GM13977 (cell line): Measurements from ENCODE around the gene TGM6.

Source experiments
- DNase-seq: peaks from one replicate; pipeline ENCODE4 v3.0.0; 2012; ENCODE audit warnings: low spot score
- in situ Hi-C: fragments of 300-500 bp; cut with MboI; formaldehyde crosslinking; loops from one replicate; pipeline ENCODE4 v1.12.0; 2022; ENCODE audit warnings: low sequenced_read_pairs, low pct_unique_long_range_greater_than_20kb, mixed read lengths, inconsistent platforms; ENCODE audit not compliant: unreplicated experiment
- TF ChIP-seq, protein P1 (sequence below): IDR thresholded peaks from 2 replicates; pipeline ENCODE4 v1.5.1; 2012; ENCODE audit warnings: mild to moderate bottlenecking, control low read depth; ENCODE audit not compliant: insufficient read depth; ENCODE audit errors: extremely low read depth, missing control alignments

The TGM6 gene

DNA sequence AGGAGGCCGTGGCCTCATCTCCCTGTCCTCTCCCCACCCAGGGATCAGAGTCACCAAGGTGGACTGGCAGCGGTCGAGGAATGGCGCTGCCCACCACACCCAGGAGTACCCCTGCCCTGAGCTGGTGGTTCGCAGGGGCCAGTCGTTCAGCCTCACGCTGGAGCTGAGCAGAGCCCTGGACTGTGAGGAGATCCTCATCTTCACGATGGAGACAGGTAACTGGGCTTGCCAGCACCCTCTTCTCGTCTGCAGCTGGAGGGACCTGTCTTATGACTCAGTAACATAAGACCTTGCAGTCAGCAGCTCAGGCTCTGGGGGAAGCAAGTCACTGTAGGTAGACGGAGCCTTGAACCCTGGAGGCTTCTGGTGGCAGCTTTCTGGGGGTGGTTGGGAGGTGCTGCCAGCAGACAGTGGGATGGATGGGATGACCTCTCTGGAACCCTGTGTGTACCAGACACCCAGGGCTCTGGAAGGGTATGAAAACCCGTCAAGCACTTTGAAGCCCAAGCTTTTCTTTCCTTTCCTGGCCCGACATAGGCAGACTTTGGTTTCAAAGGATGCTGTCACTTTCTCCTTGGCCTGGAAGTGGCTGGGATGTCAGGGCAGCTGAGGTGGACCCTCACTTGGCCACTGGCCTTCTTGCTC is 13.8 kb downstream of the TGM6 start:
- TF ChIP-seq, protein P1, sequence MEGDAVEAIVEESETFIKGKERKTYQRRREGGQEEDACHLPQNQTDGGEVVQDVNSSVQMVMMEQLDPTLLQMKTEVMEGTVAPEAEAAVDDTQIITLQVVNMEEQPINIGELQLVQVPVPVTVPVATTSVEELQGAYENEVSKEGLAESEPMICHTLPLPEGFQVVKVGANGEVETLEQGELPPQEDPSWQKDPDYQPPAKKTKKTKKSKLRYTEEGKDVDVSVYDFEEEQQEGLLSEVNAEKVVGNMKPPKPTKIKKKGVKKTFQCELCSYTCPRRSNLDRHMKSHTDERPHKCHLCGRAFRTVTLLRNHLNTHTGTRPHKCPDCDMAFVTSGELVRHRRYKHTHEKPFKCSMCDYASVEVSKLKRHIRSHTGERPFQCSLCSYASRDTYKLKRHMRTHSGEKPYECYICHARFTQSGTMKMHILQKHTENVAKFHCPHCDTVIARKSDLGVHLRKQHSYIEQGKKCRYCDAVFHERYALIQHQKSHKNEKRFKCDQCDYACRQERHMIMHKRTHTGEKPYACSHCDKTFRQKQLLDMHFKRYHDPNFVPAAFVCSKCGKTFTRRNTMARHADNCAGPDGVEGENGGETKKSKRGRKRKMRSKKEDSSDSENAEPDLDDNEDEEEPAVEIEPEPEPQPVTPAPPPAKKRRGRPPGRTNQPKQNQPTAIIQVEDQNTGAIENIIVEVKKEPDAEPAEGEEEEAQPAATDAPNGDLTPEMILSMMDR, result no peak
- in situ Hi-C loops, result no loop called here
- no peak for DNase-seq

DNA sequence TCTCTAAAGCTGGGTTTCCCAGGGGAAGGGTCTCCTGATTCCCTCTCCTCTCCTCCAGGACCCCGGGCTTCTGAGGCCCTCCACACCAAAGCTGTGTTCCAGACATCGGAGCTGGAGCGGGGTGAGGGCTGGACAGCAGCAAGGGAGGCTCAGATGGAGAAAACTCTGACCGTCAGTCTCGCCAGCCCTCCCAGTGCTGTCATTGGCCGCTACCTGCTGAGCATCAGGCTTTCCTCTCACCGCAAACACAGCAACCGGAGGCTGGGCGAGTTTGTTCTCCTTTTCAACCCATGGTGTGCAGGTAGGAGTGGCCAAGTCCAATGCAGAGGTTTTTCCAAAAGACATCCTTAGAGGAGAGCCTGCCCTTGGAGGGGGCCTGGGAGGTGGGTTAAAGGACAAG is 14.4 kb downstream of the TGM6 start:
- no peak for DNase-seq
- in situ Hi-C loops, result no loop called here
- TF ChIP-seq, protein P1, result no peak

DNA sequence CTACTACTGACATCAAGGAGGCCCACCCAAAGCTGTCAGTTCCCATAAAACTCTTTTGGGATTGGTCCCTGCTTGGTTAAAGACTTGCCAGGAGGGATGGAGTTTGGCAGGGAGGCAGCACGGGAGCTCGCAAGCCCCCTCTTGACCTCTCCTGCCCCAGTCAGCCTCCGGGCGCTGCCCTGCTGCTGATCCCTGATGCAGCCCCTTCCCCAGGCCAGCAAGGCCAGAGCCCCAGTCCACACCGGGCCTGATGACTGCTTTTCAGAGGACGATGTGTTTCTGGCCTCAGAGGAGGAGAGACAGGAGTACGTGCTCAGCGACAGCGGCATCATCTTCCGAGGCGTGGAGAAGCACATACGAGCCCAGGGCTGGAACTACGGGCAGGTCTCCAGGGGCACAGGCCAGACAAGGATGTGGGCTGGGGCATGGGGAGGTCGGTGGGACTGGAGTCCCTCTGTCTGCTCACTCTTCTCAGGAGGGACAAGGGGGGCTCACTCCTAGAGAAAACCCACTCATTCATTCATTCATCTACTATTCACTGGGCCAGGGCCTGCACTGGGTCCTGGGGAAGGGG is 15.6 kb downstream of the TGM6 start:
- in situ Hi-C loops, result no loop called here

DNA sequence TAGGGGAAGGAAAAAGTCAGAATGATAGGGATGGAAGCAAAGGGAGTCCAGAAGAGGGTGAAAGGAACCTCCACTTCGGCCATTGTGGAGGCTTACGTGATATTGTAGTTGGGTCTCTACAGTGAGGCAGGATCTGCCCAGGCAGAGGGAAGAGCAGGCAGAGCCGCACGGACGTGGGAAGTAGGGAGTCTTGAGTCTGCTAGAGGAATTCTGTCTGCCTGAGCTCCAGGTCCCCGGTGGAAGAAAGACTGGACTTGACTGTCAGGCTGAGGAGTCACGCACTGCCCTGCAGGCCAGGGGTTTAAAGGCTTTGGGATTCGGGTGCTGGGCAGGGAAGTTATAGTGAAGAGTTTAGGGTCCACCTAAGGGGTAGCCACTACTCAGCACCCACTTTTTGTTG is 16.4 kb downstream of the TGM6 start:
- DNase-seq, result no peak
- in situ Hi-C loops, result no loop called here

More for the DNA sequence above, 15.6 kb downstream of the TGM6 start:
- TF ChIP-seq, protein P1, result no peak
- no peak for DNase-seq

DNA sequence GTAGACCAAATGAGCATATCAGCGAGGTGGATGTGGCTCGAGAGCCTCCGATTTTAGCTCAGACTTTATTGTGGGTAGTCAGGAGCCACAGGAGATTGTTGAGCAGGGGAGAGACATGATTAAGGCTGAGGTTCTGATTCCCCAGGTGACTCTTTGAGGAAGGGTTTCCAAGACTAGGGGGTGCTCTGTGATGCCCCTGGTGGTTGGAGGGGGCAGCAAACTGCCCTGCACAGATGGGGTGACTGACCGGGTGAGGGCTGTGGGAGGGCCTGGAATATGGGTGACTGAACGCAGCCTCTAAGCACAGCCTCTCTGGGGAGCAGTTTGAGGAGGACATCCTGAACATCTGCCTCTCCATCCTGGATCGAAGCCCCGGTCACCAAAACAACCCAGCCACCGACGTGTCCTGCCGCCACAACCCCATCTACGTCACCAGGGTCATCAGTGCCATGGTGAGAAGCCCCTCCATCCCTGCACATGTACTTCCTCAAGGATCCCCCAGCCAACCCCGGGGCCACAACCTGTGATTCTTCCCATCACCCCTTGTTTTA is 17.0 kb downstream of the TGM6 start:
- in situ Hi-C loops, result no loop called here
- TF ChIP-seq, protein P1, result no peak
- DNase-seq, result no peak

More for the DNA sequence above, 16.4 kb downstream of the TGM6 start:
- TF ChIP-seq, protein P1, result no peak

DNA sequence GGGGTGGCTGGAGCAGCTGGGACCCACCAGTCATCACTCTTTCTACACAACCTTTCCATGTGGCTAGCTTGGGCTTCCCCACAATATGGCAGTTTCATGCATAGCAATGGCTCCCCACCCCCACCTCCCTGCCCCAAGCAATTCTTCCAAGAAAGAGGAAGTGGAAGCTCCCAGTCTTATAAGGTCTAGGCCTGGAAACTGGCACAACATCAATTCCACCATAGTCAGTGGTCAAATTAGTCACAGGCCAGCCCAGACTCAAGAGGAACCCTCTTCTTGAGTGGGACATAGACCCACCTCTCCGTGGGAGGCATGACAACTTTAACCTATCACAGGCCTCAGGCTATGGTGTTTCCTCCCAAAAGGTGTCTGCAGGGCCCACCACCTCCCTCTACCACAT is 17.7 kb downstream of the TGM6 start:
- TF ChIP-seq, protein P1, result no peak
- in situ Hi-C loops, result no loop called here
- no peak for DNase-seq
